GM23248 (cell line): ENCODE data around the gene ZC3H12D. TPM values are rescaled to one million over a fixed set of nuclear protein-coding genes. Genes with fewer than 3 reads are reported as not detected.
"Not testable (repeated sequence)": the region's sequence is repeated elsewhere in the genome, so short reads cannot be mapped to it uniquely, and the experiment has no call there.

Experiments used
- DNase-seq: peaks from one replicate; pipeline ENCODE4 v3.0.0-alpha.2; 2015
- H2AFZ ChIP-seq: fragments of 200-600 bp; sonication (generic); 2 replicates; pipeline ENCODE4 v1.6.1; 2016; ENCODE audit warnings: antibody characterized with exemption
- H3F3A ChIP-seq: fragments of 200-600 bp; sonication (generic); 2 replicates; pipeline ENCODE4 v1.6.1; 2016; ENCODE audit warnings: mild to moderate bottlenecking, antibody characterized with exemption, mixed run types; ENCODE audit not compliant: insufficient read depth
- H3K27ac ChIP-seq: fragments of 200-600 bp; sonication (generic); 2 replicates; pipeline ENCODE4 v1.5.1; 2016; ENCODE audit warnings: mild to moderate bottlenecking
- H3K27me3 ChIP-seq: fragments of 200-600 bp; sonication (generic); replicated peaks from 2 replicates; pipeline ENCODE4 v1.6.1; 2016; ENCODE audit warnings: mild to moderate bottlenecking; ENCODE audit not compliant: insufficient read depth
- H3K36me3 ChIP-seq: fragments of 200-600 bp; sonication (generic); 2 replicates; pipeline ENCODE4 v1.6.1; 2016; ENCODE audit warnings: low read depth, mild to moderate bottlenecking
- H3K4me1 ChIP-seq: fragments of 200-600 bp; sonication (generic); 2 replicates; pipeline ENCODE4 v1.6.1; 2016; ENCODE audit warnings: mild to moderate bottlenecking; ENCODE audit not compliant: insufficient read depth
- H3K4me2 ChIP-seq: fragments of 200-600 bp; sonication (generic); one replicate; pipeline ENCODE4 v1.6.1; 2016; ENCODE audit warnings: mild to moderate bottlenecking; ENCODE audit not compliant: unreplicated experiment
- H3K4me3 ChIP-seq: fragments of 200-600 bp; sonication (generic); 2 replicates; pipeline ENCODE4 v1.5.1; 2016; ENCODE audit warnings: mild to moderate bottlenecking
- H3K79me2 ChIP-seq: fragments of 200-600 bp; sonication (generic); 2 replicates; pipeline ENCODE4 v1.6.1; 2016; ENCODE audit warnings: mild to moderate bottlenecking; ENCODE audit not compliant: insufficient read depth
- H3K9ac ChIP-seq: fragments of 200-600 bp; sonication (generic); 2 replicates; pipeline ENCODE4 v1.6.1; 2016; ENCODE audit warnings: mild to moderate bottlenecking
- H3K9me2 ChIP-seq: fragments of 200-600 bp; sonication (generic); 2 replicates; pipeline ENCODE4 v1.6.1; 2016; ENCODE audit warnings: mixed run types, mild to moderate bottlenecking, moderate library complexity; ENCODE audit not compliant: insufficient read depth
- H3K9me3 ChIP-seq: fragments of 200-600 bp; sonication (generic); one replicate; pipeline ENCODE4 v1.6.1; 2017; ENCODE audit warnings: low read depth
- H4K20me1 ChIP-seq: fragments of 200-600 bp; sonication (generic); 2 replicates; pipeline ENCODE4 v1.6.0; 2016; ENCODE audit not compliant: insufficient read depth
- EZH2 ChIP-seq: fragments of 200-600 bp; sonication (generic); IDR thresholded peaks from 2 replicates; pipeline ENCODE4 v1.6.1; 2018; ENCODE audit warnings: antibody characterized with exemption, mild to moderate bottlenecking; ENCODE audit not compliant: insufficient read depth, poor library complexity, severe bottlenecking
- EZH2phosphoT487 ChIP-seq: fragments of 200-600 bp; sonication (generic); IDR thresholded peaks from 2 replicates; pipeline ENCODE4 v1.6.1; 2018; ENCODE audit warnings: antibody characterized with exemption, moderate library complexity, mild to moderate bottlenecking, low read depth; ENCODE audit not compliant: insufficient read depth
- WGBS, 2 experiments: methylation state at CpG; one replicate each; pipeline ENCODE4 v1.1.6; 2015 to 2017; ENCODE audit warnings: low lambda C conversion rate in 2 of 2, low coverage in 1 of 2; ENCODE audit errors: missing lambda C conversion rate in 2 of 2; 5-methylcytosine and 5-hydroxymethylcytosine counted together
- in situ Hi-C: fragments of 300-500 bp; cut with MboI; formaldehyde crosslinking; loops from 2 replicates; pipeline ENCODE4 v1.15.0; 2020
- polyA plus RNA-seq: library from polyadenylated mRNA; unstranded; fragments of >200 nt; fragmentation: Nextera tagmentation; extraction: Ambion mirVana; gene quantifications from 2 replicates; pipeline ENCODE4 v1.2.1, GENCODE V29; 2016
- total RNA-seq: library from RNA; depleted of rRNA; stranded (reverse); fragments of >200 nt; shearing (Covaris generic); gene quantifications from 2 replicates; pipeline ENCODE4 v1.2.3, GENCODE V29; 2014

Gene ZC3H12D
- total and polyA plus RNA-seq, 2 experiments from 2014 or later: 0.54 TPM; not detected in 1

DNA sequence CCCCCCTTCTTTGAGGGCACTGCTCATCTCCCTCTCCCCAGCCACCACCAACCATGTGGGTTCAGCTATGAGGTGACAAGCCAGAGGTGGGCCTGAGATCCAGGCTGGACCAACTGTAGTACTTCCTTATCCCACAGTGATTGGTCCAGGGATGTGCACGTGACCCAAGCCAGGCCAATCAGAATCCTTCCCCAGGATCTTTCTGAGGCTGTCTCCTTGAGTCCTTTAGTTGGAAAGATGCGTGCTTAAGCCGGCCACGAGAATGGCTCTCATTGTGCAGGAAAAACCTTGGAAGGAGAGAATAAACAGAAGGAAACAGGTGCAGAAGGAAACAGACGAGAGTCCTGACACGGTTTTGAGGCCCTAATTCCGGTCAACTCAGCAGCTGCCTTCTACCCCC, 39.2 kb downstream of the ZC3H12D start:
- no peak for TF ChIP-seq EZH2phosphoT487
- no peak for TF ChIP-seq EZH2
- Histone ChIP-seq H3K79me2 (no peaks in the 10 kb centered on the region), H3K9me2 (no peaks in the 10 kb centered on the region), H2AFZ (no peak overlapping the region), H3F3A (peaks cover 7% of the 10 kb centered on the region; the same call in 1 of the 2 replicates), H3K27me3 (no peaks in the 10 kb centered on the region), H3K9me3 (no peaks in the 10 kb centered on the region), H3K36me3 (no peaks in the 10 kb centered on the region), H3K4me1 (no peaks in the 10 kb centered on the region), H3K9ac (no peak overlapping the region), H3K4me3 (no peak overlapping the region), H3K27ac (no peak overlapping the region), H3K4me2 (no peak overlapping the region), H4K20me1 (no peaks in the 10 kb centered on the region)
- 81 to 83% methylated on average over 7 of the region's 7 CpGs for WGBS, 2 experiments
- in situ Hi-C loops: loop anchor here (25.0 kb wide), 1 partner anchor 858 kb away; no protein-coding TSS in a partner anchor
- DNase-seq: no peak

DNA sequence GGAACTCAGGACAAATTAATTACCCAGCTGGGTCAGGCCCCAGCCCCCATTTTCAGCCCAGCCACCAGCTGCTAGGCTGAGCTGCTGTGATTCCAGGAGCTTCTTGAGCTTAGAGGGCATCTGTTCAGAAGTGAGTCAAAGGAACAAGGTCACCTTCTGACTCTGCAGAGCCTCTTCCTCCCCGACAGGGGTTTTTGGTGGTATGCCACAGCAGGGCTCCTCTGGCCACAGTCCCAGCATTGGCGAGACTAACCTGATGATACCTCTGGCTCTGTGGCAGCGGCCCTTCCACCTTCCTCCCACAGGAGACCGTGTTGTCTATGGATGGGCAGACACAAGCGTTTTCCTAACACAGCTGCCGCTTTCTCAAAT, 39.7 kb downstream of the ZC3H12D start:
- no peaks in the 10 kb centered on the region for H3K9me3 ChIP-seq
- in situ Hi-C loops: loop anchor here (25.0 kb wide), 1 partner anchor 858 kb away; no protein-coding TSS in a partner anchor
- no peak for DNase-seq

DNA sequence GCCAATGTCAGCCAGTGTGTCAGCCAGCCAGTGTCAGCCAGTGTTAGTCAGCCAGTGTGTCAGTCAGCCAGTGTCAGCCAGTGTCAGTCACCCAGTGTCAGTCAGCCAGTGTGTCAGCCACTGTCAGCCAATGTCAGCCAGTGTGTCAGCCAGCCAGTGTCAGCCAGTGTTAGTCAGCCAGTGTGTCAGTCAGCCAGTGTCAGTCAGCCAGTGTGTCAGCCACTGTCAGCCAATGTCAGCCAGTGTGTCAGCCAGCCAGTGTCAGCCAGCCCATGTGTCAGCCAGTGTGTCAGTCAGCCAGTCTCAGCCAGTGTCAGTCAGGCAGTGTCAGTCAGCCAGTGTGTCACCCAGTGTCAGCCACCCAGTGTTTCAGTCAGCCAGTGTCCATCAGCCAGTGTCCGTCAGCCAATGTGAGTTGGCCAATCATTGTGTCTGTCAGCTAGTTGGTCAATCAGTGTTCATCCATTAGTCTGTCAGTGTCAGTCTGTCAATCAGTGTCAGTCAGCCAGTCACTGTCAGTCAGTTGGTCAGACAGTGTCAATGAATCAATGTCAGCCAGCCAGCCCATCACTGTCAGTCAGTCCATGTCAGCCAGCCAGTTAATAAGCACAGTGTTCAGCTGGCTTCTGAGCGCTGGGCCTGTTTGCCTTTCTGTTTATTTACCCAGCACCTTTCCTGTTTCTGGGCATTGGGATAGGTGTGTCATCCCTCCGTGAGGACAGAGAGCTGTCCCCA, 40.3 kb downstream of the ZC3H12D start:
- H3K4me3 ChIP-seq, H3K9me3 ChIP-seq, H3K9ac ChIP-seq, H3K4me1 ChIP-seq, H2AFZ ChIP-seq, H3K27me3 ChIP-seq, H3K79me2 ChIP-seq, H3F3A ChIP-seq, H3K27ac ChIP-seq, H3K9me2 ChIP-seq, H3K4me2 ChIP-seq, DNase-seq, H4K20me1 ChIP-seq, H3K36me3 ChIP-seq: not testable (repeated sequence)
- in situ Hi-C loops: loop anchor here (25.0 kb wide), 1 partner anchor 857 kb away; no protein-coding TSS in a partner anchor
- 79 to 85% methylated on average over 3 of the region's 3 CpGs for WGBS, 2 experiments

More for the DNA sequence above, 39.7 kb downstream of the ZC3H12D start:
- Histone ChIP-seq H3K9me2 (no peaks in the 10 kb centered on the region), H3K27me3 (no peaks in the 10 kb centered on the region), H3K79me2 (no peaks in the 10 kb centered on the region), H3F3A (peaks cover 7% of the 10 kb centered on the region; the same call in 1 of the 2 replicates), H3K9ac (no peak overlapping the region), H3K27ac (no peak overlapping the region), H3K4me3 (no peak overlapping the region), H3K4me2 (no peak overlapping the region), H4K20me1 (no peaks in the 10 kb centered on the region), H3K36me3 (no peaks in the 10 kb centered on the region), H3K4me1 (no peaks in the 10 kb centered on the region), H2AFZ (no peak overlapping the region)
- 95 to 96% methylated on average over 6 of the region's 6 CpGs for WGBS, 2 experiments
- TF ChIP-seq EZH2 (no peak), EZH2phosphoT487 (no peak)

GRCh38 chr6:149443411-149444181, 41.2 kb downstream of the ZC3H12D start:
- H3F3A ChIP-seq: peaks cover 7% of the 10 kb centered on the region; the same call in 1 of the 2 replicates
- DNase-seq: no peak
- in situ Hi-C loops: loop anchor here (25.0 kb wide), 1 partner anchor 856 kb away; no protein-coding TSS in a partner anchor
- no peak overlapping the region for H2AFZ ChIP-seq
- TF ChIP-seq EZH2phosphoT487: no peak
- 73 to 84% methylated on average over 8 of the region's 8 CpGs for WGBS, 2 experiments
- H4K20me1 ChIP-seq: no peaks in the 10 kb centered on the region
- no peaks in the 10 kb centered on the region for H3K9me3 ChIP-seq
- no peak overlapping the region for H3K9ac ChIP-seq
- no peak overlapping the region for H3K4me3 ChIP-seq
- H3K27me3 ChIP-seq: no peaks in the 10 kb centered on the region
- H3K27ac ChIP-seq: no peak overlapping the region
- no peaks in the 10 kb centered on the region for H3K9me2 ChIP-seq
- H3K4me1 ChIP-seq: no peaks in the 10 kb centered on the region
- H3K36me3 ChIP-seq: no peaks in the 10 kb centered on the region
- H3K4me2 ChIP-seq: no peak overlapping the region
- no peaks in the 10 kb centered on the region for H3K79me2 ChIP-seq
